Suppressor macrophage treated with lipopolysaccharide for 4 hours (primary cell): ENCODE measurements around the gene RASSF3.
"Not testable (repeated sequence)": the region's sequence is repeated elsewhere in the genome, so short reads cannot be mapped to it uniquely, and the experiment has no call there.

Source experiments
- DNase-seq: peaks from one replicate; pipeline ENCODE4 v3.0.0-alpha.2; 2020

The RASSF3 gene

GRCh38 chr12:64610079-64610659 lies at the start of gene RASSF3:
Gene RASSF3 (plus strand): TSS chr12:64610495. CDS start chr12:64610633, 138 bp downstream.
- DNase-seq, result peak; percentile 90

GRCh38 chr12:64561302-64562136 lies 48.8 kb upstream of the RASSF3 start:
- DNase-seq, result no peak

- no peak for DNase-seq
Measured at GRCh38 chr12:64566122-64566521, 44.2 kb upstream of the RASSF3 start.

GRCh38 chr12:64566831-64567517 lies 43.3 kb upstream of the RASSF3 start:
- DNase-seq, result no peak

GRCh38 chr12:64567570-64567969 lies 42.7 kb upstream of the RASSF3 start:
- DNase-seq, result no peak

- DNase-seq, result peak; percentile 20
Measured at GRCh38 chr12:64568298-64568697, 42.0 kb upstream of the RASSF3 start.

- no peak for DNase-seq
Measured at GRCh38 chr12:64569923-64570691, 40.2 kb upstream of the RASSF3 start.

GRCh38 chr12:64571411-64571810 lies 38.9 kb upstream of the RASSF3 start:
- no peak for DNase-seq

GRCh38 chr12:64572241-64572640 lies 38.1 kb upstream of the RASSF3 start:
- no peak for DNase-seq

GRCh38 chr12:64574837-64575236 lies 35.5 kb upstream of the RASSF3 start:
- no peak for DNase-seq

- no peak for DNase-seq
Measured at GRCh38 chr12:64577046-64577445, 33.2 kb upstream of the RASSF3 start.

- no peak for DNase-seq
Measured at GRCh38 chr12:64578566-64578965, 31.7 kb upstream of the RASSF3 start.

GRCh38 chr12:64580681-64581080 lies 29.6 kb upstream of the RASSF3 start:
- no peak for DNase-seq

GRCh38 chr12:64582114-64582513 lies 28.2 kb upstream of the RASSF3 start:
- no peak for DNase-seq

GRCh38 chr12:64582862-64583261 lies 27.4 kb upstream of the RASSF3 start:
- DNase-seq, result no peak

GRCh38 chr12:64583395-64583770 lies 26.9 kb upstream of the RASSF3 start:
- DNase-seq, result not testable (repeated sequence)

GRCh38 chr12:64583771-64584421 lies 26.4 kb upstream of the RASSF3 start:
- peak; percentile 17 for DNase-seq

GRCh38 chr12:64585104-64585503 lies 25.2 kb upstream of the RASSF3 start:
- peak; percentile 58 for DNase-seq

GRCh38 chr12:64587447-64587846 lies 22.8 kb upstream of the RASSF3 start:
- DNase-seq, result no peak

- DNase-seq, result no peak
Measured at GRCh38 chr12:64590183-64590582, 20.1 kb upstream of the RASSF3 start.

- DNase-seq, result peak; percentile 77
Measured at GRCh38 chr12:64595863-64596793, 14.2 kb upstream of the RASSF3 start.
